Testis (tissue), 3 donors: Measurements from ENCODE around the gene NTNG2. TPM values are rescaled to one million over a fixed set of nuclear protein-coding genes. Genes with fewer than 3 reads are reported as not detected.

ENCODE experiments used
- DNase-seq: peaks from one replicate; pipeline ENCODE4 v3.0.0-alpha.2; 2019
- H3K27ac ChIP-seq, 2 donors: fragments of 200-600 bp; sonication (generic); one replicate each; pipeline ENCODE4 v1.5.1; 2019
- H3K27me3 ChIP-seq: fragments of 200-600 bp; sonication (generic); one replicate; pipeline ENCODE4 v1.5.1; 2019
- H3K36me3 ChIP-seq: fragments of 200-600 bp; sonication (generic); one replicate; pipeline ENCODE4 v1.5.1; 2017; ENCODE audit warnings: low read depth; ENCODE audit errors: missing control alignments
- H3K4me1 ChIP-seq: fragments of 200-600 bp; sonication (generic); one replicate; pipeline ENCODE4 v1.5.1; 2019
- H3K4me3 ChIP-seq, 2 donors: fragments of 200-600 bp; sonication (generic); one replicate each; pipeline ENCODE4 v1.5.1; 2017 to 2019
- H3K9me3 ChIP-seq: fragments of 200-600 bp; sonication (generic); one replicate; pipeline ENCODE4 v1.5.1; 2017
- CTCF ChIP-seq, 3 experiments: fragments of 450-650 bp in 2 of 3; fragments of 200-600 bp in 1 of 3; sonication (generic) in 1 of 3; IDR thresholded peaks; one replicate each; pipeline ENCODE4 v1.5.1; 2016 to 2019; ENCODE audit warnings: antibody characterized with exemption in 3 of 3, mild to moderate bottlenecking in 2 of 3, moderate library complexity in 1 of 3
- POLR2A ChIP-seq: fragments of 450-650 bp; IDR thresholded peaks from one replicate; pipeline ENCODE4 v1.6.1; 2017; ENCODE audit warnings: antibody characterized with exemption, mild to moderate bottlenecking, moderate library complexity
- WGBS, 2 donors: methylation state at CpG; one replicate each; pipeline ENCODE4 v1.1.5; 2018; 5-methylcytosine and 5-hydroxymethylcytosine counted together
- intact Hi-C: fragments of 100-400 bp; cut with DNase I; formaldehyde crosslinking; loops from one replicate; pipeline ENCODE4 v1.15.1; 2023; ENCODE audit warnings: low total_unique reads
- polyA plus RNA-seq: library from polyadenylated mRNA; stranded (reverse); fragments of 350-450 nt; fragmentation: Illumina TruSeq; extraction: RNeasy Lipid Tissue Mini Kit (QIAGEN cat#74804); gene quantifications from one replicate; pipeline ENCODE4 v1.2.3, GENCODE V29; 2014; ENCODE audit warnings: low read depth, low replicate concordance; ENCODE audit not compliant: insufficient read depth
- total RNA-seq, 2 donors: library from RNA; depleted of rRNA; stranded (reverse); fragments of >200 nt; gene quantifications; one replicate each; pipeline ENCODE4 v1.2.3, GENCODE V29; 2016

The NTNG2 gene
- total and polyA plus RNA-seq, 3 donors from 2014 or later, result 3.3 to 29.0 (median 23.7) TPM

GRCh38 chr9:132228062-132228461, 66.2 kb downstream of the NTNG2 start:
- Histone ChIP-seq H3K4me1 (no peaks in the 10 kb centered on the region), H3K9me3 (no peaks in the 10 kb centered on the region), H3K36me3 (no peaks in the 10 kb centered on the region), H3K27ac (no peak overlapping the region), H3K27me3 (no peaks in the 10 kb centered on the region), H3K4me3 (no peak overlapping the region)
- TF ChIP-seq POLR2A, result no peak
- no peak for TF ChIP-seq CTCF (IDR thresholded peaks at IDR 0.05)
- 69 to 85% methylated on average over 12 of the region's 12 CpGs for WGBS, 2 donors
- intact Hi-C loops, result no loop called here
- no peak for DNase-seq

GRCh38 chr9:132230605-132231004, 68.7 kb downstream of the NTNG2 start:
- intact Hi-C loops, result no loop called here
- no peak for DNase-seq
- H3K27me3 ChIP-seq, result no peaks in the 10 kb centered on the region

GRCh38 chr9:132231019-132231701, 69.3 kb downstream of the NTNG2 start:
- no peak overlapping the region for H3K27ac ChIP-seq
- 78 to 81% methylated on average over 10 to 20 of the region's 20 CpGs for WGBS, 2 donors
- intact Hi-C loops, result no loop called here

More at GRCh38 chr9:132230605-132231004, 68.7 kb downstream of the NTNG2 start:
- TF ChIP-seq CTCF (IDR thresholded peaks at IDR 0.05), result no peak
- no peak for TF ChIP-seq POLR2A
- no peaks in the 10 kb centered on the region for H3K36me3 ChIP-seq
- 80 to 90% methylated on average over 2 to 4 of the region's 4 CpGs for WGBS, 2 donors
- H3K4me1 ChIP-seq, result no peaks in the 10 kb centered on the region
- no peak overlapping the region for H3K27ac ChIP-seq
- H3K9me3 ChIP-seq, result no peaks in the 10 kb centered on the region
- no peak overlapping the region for H3K4me3 ChIP-seq

GRCh38 chr9:132232522-132232921, 70.7 kb downstream of the NTNG2 start:
- no peaks in the 10 kb centered on the region for H3K4me1 ChIP-seq
- DNase-seq, result no peak
- no peaks in the 10 kb centered on the region for H3K27me3 ChIP-seq
- H3K4me3 ChIP-seq, result no peak overlapping the region
- intact Hi-C loops, result no loop called here
- H3K9me3 ChIP-seq, result no peaks in the 10 kb centered on the region
- 61 to 91% methylated on average over 2 to 3 of the region's 3 CpGs for WGBS, 2 donors
- no peak for TF ChIP-seq CTCF (IDR thresholded peaks at IDR 0.05)
- TF ChIP-seq POLR2A, result no peak
- H3K36me3 ChIP-seq, result no peaks in the 10 kb centered on the region
- no peak overlapping the region for H3K27ac ChIP-seq

More at GRCh38 chr9:132231019-132231701, 69.3 kb downstream of the NTNG2 start:
- Histone ChIP-seq H3K36me3 (no peaks in the 10 kb centered on the region), H3K4me1 (no peaks in the 10 kb centered on the region), H3K4me3 (no peak overlapping the region), H3K9me3 (no peaks in the 10 kb centered on the region), H3K27me3 (no peaks in the 10 kb centered on the region)
- DNase-seq, result no peak
- no peak for TF ChIP-seq CTCF (IDR thresholded peaks at IDR 0.05)
- no peak for TF ChIP-seq POLR2A

GRCh38 chr9:132233138-132233537, 71.3 kb downstream of the NTNG2 start:
- DNase-seq, result no peak
- Histone ChIP-seq H3K36me3 (no peaks in the 10 kb centered on the region), H3K4me1 (no peaks in the 10 kb centered on the region), H3K4me3 (no peak overlapping the region), H3K27ac (no peak overlapping the region), H3K27me3 (no peaks in the 10 kb centered on the region), H3K9me3 (no peaks in the 10 kb centered on the region)
- 49 to 67% methylated on average over 3 of the region's 3 CpGs for WGBS, 2 donors
- intact Hi-C loops, result no loop called here
- no peak for TF ChIP-seq CTCF (IDR thresholded peaks at IDR 0.05)
- no peak for TF ChIP-seq POLR2A
